Glutamatergic neuron (in vitro differentiated cells): ENCODE results near the gene PHRF1. TPM values are rescaled to one million over a fixed set of nuclear protein-coding genes. Genes with fewer than 3 reads are reported as not detected.

Source experiments
- DNase-seq: peaks from one replicate; pipeline ENCODE4 v3.0.0; 2022
- H3K27ac Mint-ChIP-seq: one replicate; pipeline ENCODE4 v1.8.0; 2020; ENCODE audit warnings: mild to moderate bottlenecking, mixed read lengths, inconsistent platforms; ENCODE audit not compliant: unreplicated experiment
- H3K27me3 Mint-ChIP-seq: one replicate; pipeline ENCODE4 v1.8.0; 2020; ENCODE audit warnings: mild to moderate bottlenecking, moderate library complexity, mixed read lengths, inconsistent platforms; ENCODE audit not compliant: unreplicated experiment
- H3K36me3 Mint-ChIP-seq: one replicate; pipeline ENCODE4 v1.8.0; 2020; ENCODE audit warnings: mild to moderate bottlenecking, mixed read lengths, inconsistent platforms; ENCODE audit not compliant: unreplicated experiment
- H3K4me1 Mint-ChIP-seq: one replicate; pipeline ENCODE4 v1.8.0; 2020; ENCODE audit warnings: mild to moderate bottlenecking, low read depth, mixed read lengths, inconsistent platforms; ENCODE audit not compliant: unreplicated experiment
- H3K4me3 Mint-ChIP-seq: one replicate; pipeline ENCODE4 v1.8.0; 2020; ENCODE audit warnings: mild to moderate bottlenecking, mixed read lengths, inconsistent platforms; ENCODE audit not compliant: unreplicated experiment
- H3K9me3 Mint-ChIP-seq: one replicate; pipeline ENCODE4 v1.8.0; 2020; ENCODE audit warnings: mild to moderate bottlenecking, moderate library complexity, mixed read lengths, inconsistent platforms; ENCODE audit not compliant: unreplicated experiment
- total RNA-seq: library from RNA; stranded (reverse); fragmentation: NEBNext Ultra II Directional; extraction: Animal tissue kit (Norgen Biotek cat#: 25700); gene quantifications from one replicate; pipeline ENCODE4 v1.2.1, GENCODE V29; 2021; ENCODE audit not compliant: unreplicated experiment
- TF ChIP-seq, protein P1 (sequence below): fragments of 200-600 bp; sonication (generic); IDR thresholded peaks from one replicate; pipeline ENCODE4 v1.5.0; 2021; ENCODE audit not compliant: partially characterized antibody, unreplicated experiment

Gene PHRF1
- total RNA-seq, 1 donor from 2014 or later = 41.6 TPM

DNA sequence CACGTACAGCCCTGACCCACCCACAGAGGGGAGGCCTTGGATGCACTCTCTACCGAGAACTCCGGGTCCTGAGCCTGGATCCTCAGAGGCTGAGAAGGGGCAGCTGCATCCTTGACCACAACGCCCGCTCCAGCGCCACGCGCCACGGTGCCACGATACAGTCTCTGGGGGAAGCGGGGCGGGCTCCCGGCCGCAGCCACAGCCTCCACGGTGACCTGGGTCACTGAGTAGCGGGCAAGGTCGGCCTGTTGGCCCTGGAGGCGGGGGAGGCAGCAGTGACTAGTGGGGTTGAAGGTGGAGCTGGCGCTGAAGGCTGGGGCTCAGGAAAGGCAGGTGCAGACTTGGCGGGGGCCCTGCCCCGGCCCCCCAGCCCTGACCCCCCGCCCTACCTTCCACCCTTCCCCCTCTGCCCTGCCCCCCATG lies 43.4 kb downstream of the PHRF1 start:
- no peak overlapping the region for H3K4me3 Mint-ChIP-seq
- TF ChIP-seq, protein P1, sequence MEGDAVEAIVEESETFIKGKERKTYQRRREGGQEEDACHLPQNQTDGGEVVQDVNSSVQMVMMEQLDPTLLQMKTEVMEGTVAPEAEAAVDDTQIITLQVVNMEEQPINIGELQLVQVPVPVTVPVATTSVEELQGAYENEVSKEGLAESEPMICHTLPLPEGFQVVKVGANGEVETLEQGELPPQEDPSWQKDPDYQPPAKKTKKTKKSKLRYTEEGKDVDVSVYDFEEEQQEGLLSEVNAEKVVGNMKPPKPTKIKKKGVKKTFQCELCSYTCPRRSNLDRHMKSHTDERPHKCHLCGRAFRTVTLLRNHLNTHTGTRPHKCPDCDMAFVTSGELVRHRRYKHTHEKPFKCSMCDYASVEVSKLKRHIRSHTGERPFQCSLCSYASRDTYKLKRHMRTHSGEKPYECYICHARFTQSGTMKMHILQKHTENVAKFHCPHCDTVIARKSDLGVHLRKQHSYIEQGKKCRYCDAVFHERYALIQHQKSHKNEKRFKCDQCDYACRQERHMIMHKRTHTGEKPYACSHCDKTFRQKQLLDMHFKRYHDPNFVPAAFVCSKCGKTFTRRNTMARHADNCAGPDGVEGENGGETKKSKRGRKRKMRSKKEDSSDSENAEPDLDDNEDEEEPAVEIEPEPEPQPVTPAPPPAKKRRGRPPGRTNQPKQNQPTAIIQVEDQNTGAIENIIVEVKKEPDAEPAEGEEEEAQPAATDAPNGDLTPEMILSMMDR = no peak
- no peak overlapping the region for H3K27ac Mint-ChIP-seq
- H3K36me3 Mint-ChIP-seq = no peaks in the 10 kb centered on the region
- H3K9me3 Mint-ChIP-seq = no peaks in the 10 kb centered on the region
- H3K4me1 Mint-ChIP-seq = no peaks in the 10 kb centered on the region
- no peak for DNase-seq
- H3K27me3 Mint-ChIP-seq = peaks cover 8% of the 10 kb centered on the region

DNA sequence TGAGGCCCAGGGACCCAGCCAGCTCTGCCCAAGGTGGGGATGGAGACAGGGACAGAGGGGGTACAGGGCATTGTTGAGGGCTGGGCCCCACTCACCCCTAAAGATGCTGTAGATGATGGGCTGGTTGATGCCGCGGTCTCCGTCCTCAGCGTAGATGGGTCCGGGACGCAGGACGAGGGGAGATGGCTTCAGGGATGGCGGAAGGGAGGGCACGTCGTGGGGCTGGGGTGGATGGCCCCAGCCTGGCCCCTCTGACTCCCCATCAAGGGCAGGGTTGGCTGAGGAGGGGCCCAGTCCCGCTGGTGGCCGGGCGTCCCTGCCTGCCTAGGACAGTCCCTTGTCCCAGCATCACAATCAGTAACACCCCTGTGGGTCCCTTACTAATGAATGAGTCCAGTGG lies 43.9 kb downstream of the PHRF1 start:
- H3K36me3 Mint-ChIP-seq = no peaks in the 10 kb centered on the region
- H3K4me3 Mint-ChIP-seq = no peak overlapping the region
- no peaks in the 10 kb centered on the region for H3K9me3 Mint-ChIP-seq
- no peaks in the 10 kb centered on the region for H3K4me1 Mint-ChIP-seq
- H3K27me3 Mint-ChIP-seq = peaks cover 7% of the 10 kb centered on the region
- no peak overlapping the region for H3K27ac Mint-ChIP-seq
- TF ChIP-seq, protein P1 = no peak
- no peak for DNase-seq

DNA sequence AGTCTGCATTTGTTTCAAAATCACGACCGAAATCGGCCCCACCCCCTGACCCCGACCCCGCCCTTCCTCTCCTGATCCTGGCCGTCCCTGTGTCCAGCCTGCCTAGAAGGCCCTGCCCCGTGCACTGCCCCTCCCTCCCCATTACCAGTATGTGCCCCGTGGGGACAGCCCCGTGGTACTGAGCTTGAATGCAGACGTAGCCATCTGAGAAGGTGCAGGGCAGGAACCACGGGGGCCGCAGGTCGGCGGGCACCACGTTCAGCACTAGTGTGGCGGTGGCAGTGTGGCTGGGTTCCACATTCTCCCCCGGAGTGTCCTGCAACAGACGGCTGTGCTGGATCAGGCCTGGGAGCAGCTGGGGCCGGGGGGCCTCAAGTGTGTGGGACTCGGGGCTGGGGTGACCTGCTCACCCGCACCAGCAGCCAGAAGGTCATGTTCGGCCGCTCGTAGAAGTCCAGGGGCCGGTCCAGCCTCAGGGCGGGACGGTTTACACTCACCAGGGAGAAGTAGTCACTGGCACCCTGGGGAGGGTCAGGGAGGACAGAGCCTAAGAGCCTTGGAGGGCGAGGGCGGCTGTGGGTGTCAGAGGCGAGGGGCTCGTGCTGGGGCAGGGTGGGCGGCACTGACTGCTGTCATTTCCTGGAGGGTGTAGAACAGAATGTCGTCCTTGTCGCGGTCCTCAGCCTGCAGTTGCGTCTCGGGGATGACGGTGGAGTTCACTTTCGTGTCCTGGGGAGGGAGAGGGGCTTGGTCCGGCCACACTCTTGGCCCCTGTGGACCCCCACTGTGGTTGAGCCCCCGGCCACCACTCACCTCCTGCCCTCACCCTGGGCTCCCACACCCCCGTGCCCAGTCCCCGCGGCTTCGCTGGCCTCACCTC lies 44.9 kb downstream of the PHRF1 start:
- Mint-ChIP-seq H3K27me3 (peaks cover 7% of the 10 kb centered on the region), H3K4me3 (no peak overlapping the region), H3K4me1 (no peaks in the 10 kb centered on the region), H3K9me3 (no peaks in the 10 kb centered on the region), H3K36me3 (no peaks in the 10 kb centered on the region), H3K27ac (no peak overlapping the region)
- TF ChIP-seq, protein P1 = no peak
- no peak for DNase-seq

DNA sequence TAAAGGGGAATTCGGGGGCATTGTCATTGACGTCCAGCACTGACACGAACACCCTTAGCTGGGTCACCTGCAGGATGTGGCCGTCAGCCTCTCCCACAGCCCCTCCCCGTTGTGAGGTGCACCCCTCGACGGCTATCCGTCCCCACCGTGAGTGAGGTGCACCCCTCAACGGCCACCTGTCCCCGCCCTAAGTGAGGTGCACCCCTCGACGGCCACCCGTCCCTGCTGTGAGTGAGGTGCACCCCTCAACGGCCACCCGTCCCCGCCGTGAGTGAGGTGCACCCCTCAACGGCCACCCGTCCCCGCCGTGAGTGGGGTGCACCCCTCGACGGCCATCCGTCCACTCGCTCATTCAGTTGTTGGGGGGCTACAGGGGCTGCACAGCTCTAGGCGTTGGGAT lies 45.6 kb downstream of the PHRF1 start:
- peaks cover 7% of the 10 kb centered on the region for H3K27me3 Mint-ChIP-seq
- no peaks in the 10 kb centered on the region for H3K36me3 Mint-ChIP-seq
- TF ChIP-seq, protein P1 = no peak
- H3K4me1 Mint-ChIP-seq = no peaks in the 10 kb centered on the region
- no peak for DNase-seq
- no peak overlapping the region for H3K27ac Mint-ChIP-seq
- H3K4me3 Mint-ChIP-seq = no peak overlapping the region
- H3K9me3 Mint-ChIP-seq = no peaks in the 10 kb centered on the region

DNA sequence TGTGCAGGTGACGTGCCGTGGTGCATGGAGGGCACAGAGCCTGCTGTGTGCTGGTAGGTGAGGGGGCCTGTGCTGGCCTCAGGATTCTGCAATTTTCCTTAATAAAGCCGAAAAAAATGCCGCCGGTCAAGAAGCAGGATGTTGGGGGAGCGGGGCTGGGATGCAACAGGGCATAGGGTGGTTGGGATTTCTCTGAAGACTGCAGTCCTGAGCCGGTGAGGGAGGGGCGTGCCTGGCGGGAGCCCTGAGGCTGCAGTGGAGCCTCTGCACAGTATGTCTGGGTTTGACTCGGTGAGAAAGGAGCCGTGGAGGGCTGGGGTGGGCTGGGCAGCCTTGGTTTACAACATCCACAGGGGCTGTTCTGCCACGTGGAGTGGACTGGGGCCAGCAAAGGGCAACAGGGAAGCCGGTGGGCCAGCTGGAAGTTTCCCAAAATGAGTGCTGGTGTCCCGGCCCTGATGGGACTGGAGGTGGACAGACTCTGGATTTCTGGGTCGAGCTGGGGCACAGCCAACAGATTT lies 47.1 kb downstream of the PHRF1 start:
- Mint-ChIP-seq H3K4me1 (peaks cover 5% of the 10 kb centered on the region), H3K27ac (no peak overlapping the region), H3K36me3 (peaks cover 5% of the 10 kb centered on the region), H3K4me3 (no peak overlapping the region), H3K9me3 (peaks cover 3% of the 10 kb centered on the region), H3K27me3 (peaks cover 10% of the 10 kb centered on the region)
- TF ChIP-seq, protein P1 = no peak
- DNase-seq = no peak
